HG02759 (cell line): ENCODE results near the gene ANXA1.

Experiments
- ATAC-seq: cut with Tn5 transposase; IDR thresholded peaks from one replicate; pipeline ENCODE4 v1.9.1; 2021; ENCODE audit warnings: mild to moderate bottlenecking, moderate library complexity; ENCODE audit not compliant: unreplicated experiment

The ANXA1 gene

GRCh38 chr9:73151653-73152542, at the start of gene ANXA1:
TSS of gene ANXA1 (plus strand) at chr9:73151865. CDS start at chr9:73158536, 6,671 bp downstream.
- no peak for ATAC-seq

DNA sequence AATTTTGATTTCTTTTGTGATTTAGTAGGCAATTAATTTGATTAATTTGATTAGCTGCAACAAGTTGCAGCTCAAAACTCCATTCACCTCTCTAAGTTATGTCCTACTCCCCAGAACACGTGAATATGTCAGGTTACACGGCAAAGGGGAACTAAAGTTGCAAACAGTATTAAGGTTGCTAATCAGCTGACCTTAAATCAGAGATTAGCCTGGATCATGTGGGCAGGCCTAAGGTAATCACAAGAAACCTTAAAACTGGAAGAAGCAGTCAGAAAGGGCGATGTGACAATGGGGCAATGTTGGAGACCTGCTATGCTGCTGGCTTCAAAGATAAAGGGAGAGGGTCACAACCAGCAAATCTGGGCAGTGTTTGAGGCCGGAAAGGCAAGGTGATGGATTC, 47.3 kb upstream of the ANXA1 start:
- ATAC-seq, result no peak

- ATAC-seq, result no peak
These were observed 46.7 kb upstream of the ANXA1 start for GRCh38 chr9:73104921-73105320.

DNA sequence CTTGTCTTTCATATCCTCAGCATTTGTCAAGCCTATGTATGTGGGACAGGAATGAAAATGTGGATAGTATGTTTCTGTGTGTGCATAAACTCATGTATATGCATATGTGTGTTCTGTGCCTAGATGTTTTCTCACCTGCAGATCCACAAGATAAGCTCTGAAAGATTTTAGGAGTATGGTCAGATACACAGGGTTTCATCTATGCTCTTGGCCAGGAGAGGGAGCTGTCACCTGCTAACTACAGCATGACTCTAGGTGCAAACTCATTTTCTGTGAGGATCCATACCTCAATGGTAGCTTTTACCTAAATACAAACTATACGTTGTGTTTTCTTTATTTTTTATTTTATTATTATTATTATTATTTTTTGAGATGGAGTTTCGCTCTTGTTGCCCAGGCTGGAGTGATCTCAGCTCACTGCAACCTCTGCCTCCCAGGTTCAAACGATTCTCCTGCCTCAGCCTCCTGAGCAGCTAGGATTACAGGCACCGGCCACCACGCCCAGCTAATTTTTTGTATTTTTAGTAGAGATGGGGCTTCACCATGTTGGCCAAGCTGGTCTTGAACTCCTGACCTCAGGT, 44.1 kb upstream of the ANXA1 start:
- ATAC-seq, result peak; percentile 94

GRCh38 chr9:73114058-73114457, 37.6 kb upstream of the ANXA1 start:
- ATAC-seq, result no peak

GRCh38 chr9:73114958-73115357, 36.7 kb upstream of the ANXA1 start:
- no peak for ATAC-seq

GRCh38 chr9:73116031-73116430, 35.6 kb upstream of the ANXA1 start:
- ATAC-seq, result peak; percentile 68

GRCh38 chr9:73116880-73117279, 34.8 kb upstream of the ANXA1 start:
- no peak for ATAC-seq

- ATAC-seq, result no peak
These were observed 33.4 kb upstream of the ANXA1 start for GRCh38 chr9:73118286-73118685.

GRCh38 chr9:73118898-73119554, 32.6 kb upstream of the ANXA1 start:
- no peak for ATAC-seq

DNA sequence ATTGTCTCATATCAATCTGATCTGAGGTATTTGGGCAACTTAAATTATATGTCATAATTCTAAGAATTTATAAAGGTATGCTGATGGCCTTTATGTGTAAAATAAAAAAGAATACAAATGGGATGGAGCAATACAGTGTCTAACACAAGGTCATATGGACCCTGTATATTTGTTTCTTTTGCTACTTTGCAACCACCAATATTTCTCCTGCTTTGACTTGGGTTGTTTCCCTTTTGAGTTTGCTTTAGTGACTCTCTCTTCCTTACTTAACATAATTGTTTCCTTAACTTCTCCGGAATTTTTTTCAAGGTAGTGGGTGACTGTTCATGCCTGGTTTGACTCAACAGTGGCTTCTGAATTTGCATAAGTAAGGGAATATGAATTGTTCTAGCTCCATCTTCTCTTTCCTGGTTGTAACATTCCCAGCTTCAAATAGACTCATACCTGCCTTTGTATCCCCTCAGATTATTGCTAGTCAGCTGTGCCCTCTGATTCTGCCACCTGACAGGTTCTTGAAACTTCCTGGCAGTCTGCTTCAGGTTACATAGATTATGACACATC, 30.2 kb upstream of the ANXA1 start:
- no peak for ATAC-seq

GRCh38 chr9:73125651-73126050, 26.0 kb upstream of the ANXA1 start:
- no peak for ATAC-seq

- no peak for ATAC-seq
These were observed 21.6 kb upstream of the ANXA1 start for GRCh38 chr9:73129941-73130685.

DNA sequence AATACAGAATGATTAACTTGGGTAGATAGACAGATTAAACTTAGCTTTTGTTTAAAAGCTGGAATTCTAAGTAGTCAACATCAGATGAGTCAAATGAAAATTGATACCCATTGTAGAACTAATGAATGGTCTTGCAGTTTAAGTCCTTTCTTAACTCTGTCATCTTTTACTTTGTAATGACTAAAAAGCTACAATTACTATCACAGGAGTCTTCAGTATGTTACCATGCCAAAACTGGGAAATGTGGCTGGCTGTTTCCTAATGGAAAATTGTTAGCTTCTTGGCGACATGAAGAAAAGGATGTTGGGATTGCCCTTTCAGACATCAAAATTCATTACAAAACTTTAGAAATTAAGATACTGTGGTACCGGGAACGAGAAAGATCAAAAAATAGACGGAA, 20.2 kb upstream of the ANXA1 start:
- no peak for ATAC-seq

DNA sequence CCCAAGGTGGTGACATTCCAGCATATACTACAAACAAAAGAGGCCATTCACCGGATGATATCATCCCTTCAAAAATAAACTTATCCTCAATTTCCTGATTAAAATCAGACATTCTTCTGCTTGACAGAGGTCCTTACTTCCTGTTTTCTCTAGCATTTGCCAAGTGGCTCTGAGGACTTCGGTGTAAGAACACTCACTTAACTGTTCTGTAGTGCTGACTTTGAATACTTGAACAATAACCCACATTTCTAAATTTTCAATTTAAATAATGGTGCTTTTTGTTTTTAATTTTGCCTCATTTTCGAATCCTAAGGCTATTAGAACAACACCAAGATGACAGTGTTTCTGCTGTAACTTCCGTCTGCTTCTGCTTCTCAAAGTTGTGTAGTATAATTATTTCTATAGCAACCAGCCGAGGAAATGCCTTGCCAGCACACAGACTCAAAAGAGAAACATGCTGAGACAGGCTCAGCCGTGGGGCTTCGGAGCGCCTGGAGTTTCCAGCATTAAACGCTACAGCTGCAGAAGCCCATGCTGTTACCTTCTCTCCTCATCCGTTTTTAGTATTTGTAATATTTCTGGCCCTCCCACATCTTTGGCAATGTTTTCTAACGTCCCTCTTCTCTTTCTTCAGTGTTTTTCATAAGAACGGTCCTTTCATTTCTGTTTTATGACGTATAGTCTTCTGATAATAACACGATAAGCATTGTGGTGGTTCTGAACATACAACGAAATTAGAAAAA, 19.5 kb upstream of the ANXA1 start:
- peak; percentile 92 for ATAC-seq

DNA sequence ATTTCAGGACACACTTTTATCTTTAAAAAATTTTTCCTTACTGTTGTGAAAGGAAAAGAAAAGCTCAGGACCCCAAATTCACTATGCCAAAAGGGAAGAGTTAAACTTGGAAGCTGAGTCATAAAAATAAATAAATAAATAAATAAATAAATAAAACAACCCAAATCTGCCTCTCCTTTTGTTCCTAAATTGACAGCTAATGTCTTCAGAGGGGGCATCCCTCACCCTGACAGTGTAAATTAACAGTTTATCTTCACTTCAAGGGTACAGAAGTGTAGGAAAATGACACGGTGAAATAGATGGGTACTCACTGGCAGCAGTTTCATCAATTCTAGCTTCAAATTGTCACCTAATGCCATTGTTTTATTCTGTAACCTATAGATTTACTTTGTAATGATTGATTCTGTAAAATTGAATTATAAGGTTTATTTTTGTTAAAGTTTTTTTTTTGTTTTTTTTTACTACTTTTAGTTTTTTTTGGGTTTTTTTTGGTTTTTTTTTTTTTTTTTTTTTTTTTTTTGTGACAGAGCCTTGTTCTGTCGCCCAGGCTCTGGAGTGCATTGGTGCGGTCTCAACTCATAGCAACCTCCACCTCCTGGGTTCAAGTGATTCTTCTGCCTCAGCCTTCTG, 18.5 kb upstream of the ANXA1 start:
- no peak for ATAC-seq

- peak; percentile 48 for ATAC-seq
These were observed 17.7 kb upstream of the ANXA1 start for GRCh38 chr9:73133921-73134407.

DNA sequence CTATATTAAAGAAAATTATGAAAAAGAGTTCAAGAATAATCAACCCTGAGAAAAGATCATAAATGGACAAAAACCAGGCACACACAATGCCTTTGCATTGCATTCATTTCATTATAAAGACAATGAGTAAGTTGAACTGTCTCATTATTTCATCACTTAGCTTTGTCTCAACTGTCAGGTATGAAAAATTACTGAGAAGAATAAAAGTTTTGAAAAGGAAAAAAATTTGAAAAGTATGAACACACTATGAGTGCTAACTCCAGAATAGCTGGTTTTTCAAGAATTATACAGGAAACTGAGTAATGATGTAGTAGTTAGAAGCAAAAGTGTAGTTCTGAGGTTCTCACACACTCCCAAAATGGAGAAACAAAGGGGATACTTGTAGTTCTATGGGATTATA, 16.3 kb upstream of the ANXA1 start:
- ATAC-seq, result no peak

DNA sequence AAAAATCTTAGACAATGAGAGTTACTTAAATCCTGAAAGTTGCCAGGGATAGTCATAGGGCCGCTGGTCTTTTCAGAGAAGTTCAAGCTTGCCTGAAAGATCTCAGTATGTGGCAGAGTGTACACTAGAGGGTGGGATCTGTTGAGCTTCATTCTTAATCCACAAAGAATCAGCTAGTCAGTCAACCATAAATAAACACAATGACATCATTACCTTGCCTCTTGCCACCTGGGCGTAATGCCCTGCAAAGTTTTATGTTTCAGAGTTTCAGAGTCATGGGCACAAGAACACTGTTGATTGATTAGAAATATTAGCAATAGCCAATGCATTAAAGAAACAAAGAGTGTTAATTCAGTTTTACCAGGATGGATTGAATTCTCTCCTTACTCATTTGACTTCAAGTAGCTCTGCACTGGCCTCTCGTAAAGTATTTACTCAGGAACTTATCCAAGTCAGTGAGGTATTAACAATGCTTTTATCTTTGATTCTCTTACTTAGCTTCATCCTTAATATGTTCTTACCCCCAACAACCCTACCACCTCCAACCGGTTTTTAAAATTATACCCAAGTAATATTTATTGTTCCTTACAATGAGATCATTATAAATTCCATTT, 14.3 kb upstream of the ANXA1 start:
- ATAC-seq, result no peak
